HG03457 (cell line): ENCODE measurements around the gene RRP36.

ENCODE experiments used
- ATAC-seq: cut with Tn5 transposase; IDR thresholded peaks from one replicate; pipeline ENCODE4 v1.9.1; 2021; ENCODE audit warnings: moderate number of reproducible peaks; ENCODE audit not compliant: unreplicated experiment

The RRP36 gene

DNA sequence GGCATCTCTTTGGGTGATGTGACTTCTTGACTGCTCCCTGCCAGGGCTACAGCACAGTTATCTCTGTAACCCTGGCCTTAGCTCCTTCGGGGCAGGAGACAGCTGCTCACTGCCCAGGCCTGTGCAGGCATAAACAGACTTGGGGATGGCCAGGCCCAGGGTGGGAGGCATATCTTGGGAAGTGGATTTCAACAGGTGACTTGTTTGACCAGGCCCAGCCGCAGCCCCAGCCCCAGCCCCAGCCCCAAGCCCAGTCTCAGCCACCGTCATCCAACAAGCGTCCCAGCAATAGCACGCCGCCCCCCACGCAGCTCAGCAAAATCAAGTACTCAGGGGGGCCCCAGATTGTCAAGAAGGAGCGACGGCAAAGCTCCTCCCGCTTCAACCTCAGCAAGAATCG, 15.2 kb upstream of the RRP36 start:
- no peak for ATAC-seq

DNA sequence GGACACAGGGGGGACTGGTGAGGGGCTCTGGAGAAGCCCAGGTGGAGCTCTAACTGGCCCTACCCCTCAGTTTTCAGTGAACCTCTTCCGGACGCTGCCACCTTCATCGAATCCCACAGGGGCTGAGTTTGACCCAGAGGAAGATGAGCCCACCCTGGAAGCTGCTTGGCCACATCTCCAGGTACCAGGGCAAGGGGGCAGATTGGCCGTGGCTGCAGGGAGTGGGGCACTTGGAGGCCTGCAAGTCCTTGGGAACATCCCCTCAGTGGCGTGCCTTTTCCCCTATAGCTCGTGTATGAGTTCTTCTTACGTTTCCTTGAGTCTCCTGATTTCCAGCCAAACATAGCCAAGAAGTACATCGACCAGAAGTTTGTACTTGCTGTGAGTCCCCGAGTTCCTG, 14.3 kb upstream of the RRP36 start:
- no peak for ATAC-seq

DNA sequence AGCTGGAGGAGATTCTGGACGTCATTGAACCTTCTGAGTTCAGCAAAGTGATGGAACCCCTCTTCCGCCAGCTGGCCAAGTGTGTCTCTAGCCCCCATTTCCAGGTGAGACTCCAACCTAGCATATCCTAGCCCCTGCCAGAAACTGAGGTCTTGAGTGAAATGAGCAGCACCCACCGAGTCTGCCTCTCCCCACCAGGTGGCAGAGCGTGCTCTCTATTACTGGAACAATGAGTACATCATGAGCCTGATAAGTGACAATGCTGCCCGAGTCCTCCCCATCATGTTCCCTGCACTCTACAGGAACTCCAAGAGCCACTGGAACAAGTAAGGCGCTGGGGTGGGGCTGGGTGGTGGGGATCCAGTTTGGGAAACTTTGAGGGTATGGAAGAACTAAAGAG, 12.3 kb upstream of the RRP36 start:
- ATAC-seq = no peak

DNA sequence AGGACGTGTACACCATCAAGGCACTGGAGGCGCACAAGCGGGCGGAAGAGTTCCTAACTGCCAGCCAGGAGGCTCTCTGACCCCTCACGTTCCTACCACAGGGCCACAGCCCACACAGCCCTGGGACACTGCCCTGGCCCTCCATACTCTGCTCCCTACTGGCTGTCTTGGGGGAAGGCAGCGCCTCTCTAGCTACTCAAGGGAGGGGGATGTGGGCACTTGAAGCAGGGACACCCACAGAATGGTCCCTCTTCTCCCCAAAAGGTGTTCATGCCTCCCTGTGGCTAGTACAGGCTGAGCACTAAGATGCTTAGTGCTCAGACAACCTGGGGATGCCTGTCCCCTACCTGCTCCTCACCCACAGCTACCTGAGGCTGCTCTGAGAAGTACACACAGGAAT, 10.2 kb upstream of the RRP36 start:
- no peak for ATAC-seq

DNA sequence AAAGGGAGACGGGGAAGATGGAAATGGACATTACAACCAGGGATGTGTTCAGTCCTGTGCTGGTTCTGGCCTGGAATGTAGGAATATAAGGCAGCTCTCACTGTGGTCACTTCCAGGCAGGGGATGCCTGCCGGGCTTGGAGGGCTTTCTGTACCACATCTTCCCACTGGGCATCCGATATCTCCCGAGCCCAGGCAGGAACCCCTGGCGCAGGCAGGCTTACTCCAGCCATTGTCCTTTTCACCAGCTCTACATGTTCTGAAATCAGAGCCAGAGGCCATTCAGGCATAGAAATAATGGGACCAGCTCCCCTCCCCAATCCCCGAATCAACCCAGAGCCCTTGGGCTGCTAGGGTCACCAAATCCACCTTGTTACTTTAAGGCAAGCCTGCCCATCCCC, 9.1 kb upstream of the RRP36 start:
- no peak for ATAC-seq

DNA sequence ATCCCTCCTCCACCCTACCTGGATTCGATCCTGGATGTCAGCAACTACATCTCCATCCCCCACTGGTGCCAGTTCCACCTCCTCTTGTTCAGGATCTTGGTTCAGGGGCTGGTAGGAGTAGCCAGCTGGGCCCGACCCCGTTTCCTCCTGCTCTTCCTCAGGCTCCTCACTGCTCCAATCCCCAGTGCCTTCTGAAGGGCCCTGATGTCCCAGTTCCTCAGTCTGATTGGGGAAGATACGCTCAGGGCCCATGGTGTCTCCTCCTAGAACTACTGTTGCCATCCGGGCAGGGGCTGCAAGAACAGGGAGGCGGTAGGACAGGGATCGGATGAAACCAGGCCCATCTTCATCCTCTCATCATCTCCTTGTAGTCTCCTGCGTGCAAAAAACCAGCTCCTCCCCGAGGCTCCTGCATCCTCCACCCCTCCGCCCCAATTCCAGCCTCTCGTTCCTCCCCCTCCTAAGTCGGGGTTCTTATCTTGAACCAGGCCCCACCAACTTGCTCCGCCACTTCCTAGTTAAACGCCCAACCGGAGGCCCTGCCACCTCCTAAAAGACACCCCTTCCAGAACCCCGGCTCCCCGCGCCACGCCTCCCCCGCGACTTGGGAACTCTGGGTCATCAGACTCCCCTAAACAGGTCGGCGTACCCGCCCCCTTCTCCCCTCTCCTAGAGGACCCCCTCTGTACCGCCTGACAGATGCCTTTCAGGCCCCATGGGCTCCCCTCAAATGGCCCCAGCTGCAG, 8.2 kb upstream of the RRP36 start:
- no peak for ATAC-seq

DNA sequence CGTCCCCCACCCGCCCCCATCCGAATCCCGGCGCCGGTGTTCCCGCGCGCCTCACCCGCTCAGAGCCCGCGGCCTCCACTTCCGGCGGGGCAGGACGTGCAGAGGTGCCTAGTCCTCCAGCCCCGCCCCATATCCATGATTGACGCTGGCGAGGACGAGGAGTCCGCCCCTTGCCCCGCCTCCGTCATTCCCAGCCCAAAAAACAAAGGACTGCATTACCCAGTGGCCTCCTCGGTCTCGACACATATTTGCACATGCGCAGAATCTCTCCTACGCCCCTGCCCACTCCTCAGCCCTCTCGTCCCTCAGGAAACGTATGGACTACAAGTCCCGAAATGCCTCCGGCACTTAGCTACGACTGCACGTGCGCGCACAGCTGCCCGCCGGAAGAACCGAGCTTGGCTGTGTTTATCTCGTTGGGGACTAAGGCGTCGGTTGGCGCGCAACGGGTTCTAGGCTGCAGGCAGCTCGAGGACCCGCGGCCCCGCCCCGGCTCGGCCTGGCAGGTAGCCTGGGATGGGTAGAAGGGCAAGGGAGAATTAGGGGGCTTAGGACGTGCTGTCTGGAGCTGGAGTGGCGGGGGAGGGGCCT, 7.5 kb upstream of the RRP36 start, which contains the start of the genes KLHDC3 and MEA1:
Gene KLHDC3, plus strand, starts transcription at position 407 of the 591 bp plus-strand sequence. CDS start 2,944 bp downstream, outside the sequence.
Gene MEA1, minus strand, starts transcription at position 104 of the 591 bp plus-strand sequence. CDS start 133 bp downstream, outside the sequence.
- ATAC-seq = peak; percentile 87

DNA sequence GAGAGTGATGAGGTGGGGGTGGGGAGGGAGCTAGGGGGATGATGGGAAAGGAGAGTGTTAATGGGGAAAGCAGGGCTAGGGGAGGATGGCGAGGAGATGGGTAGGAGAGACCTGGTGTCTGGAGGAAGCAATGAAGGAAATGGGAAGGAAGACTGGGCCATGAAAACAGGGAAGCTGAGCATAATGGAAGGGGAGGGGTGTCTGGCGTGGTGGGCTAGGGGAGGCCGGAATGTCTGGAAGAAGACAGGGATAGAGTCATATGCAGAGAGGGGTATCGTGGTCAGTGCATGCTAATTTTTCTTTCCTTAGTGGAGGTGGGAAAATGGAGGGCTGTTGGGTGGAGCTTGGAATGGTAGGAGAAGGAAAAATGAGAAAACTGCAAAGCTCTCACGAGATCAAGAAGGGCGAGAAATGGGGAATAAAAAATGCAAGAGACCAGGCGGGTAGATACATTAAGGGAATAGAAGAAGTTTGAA, 7.0 kb upstream of the RRP36 start:
- no peak for ATAC-seq

DNA sequence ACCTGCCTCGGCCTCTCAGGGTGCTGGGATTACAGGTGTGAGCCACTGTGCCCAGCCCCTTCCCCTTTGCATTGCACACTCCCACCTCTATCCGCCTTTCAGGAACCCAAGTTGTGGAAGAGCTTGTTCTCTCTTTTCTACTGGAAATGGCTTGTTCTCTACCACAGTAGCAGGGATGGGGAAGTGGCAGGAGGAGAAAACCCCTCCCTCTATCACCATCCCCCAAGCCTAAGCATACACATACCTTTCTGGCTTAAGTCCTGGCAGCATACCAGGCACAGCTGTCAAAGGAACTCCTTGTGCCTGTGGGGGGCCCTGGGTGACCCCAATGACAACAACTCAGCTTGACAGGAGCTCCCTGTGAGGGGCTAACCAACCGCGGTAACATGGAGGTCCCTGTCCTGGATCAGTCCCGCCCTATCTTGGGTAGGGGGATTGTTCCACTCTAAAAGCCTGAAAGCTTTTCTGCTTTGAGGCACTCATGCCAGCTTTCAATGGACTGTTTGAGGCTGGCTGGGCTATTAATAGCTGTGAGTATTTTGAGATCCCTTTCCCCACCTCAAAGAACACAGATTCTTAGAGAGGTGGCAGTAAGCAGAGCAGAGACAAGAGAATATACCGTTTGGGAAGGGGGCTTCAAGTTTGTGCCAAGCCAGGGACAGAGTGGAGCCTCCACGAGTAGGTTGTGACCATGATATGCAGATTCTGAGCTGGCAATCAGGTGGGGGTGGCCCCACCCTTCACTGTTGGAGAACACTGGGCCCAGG, 5.1 kb upstream of the RRP36 start:
- no peak for ATAC-seq

DNA sequence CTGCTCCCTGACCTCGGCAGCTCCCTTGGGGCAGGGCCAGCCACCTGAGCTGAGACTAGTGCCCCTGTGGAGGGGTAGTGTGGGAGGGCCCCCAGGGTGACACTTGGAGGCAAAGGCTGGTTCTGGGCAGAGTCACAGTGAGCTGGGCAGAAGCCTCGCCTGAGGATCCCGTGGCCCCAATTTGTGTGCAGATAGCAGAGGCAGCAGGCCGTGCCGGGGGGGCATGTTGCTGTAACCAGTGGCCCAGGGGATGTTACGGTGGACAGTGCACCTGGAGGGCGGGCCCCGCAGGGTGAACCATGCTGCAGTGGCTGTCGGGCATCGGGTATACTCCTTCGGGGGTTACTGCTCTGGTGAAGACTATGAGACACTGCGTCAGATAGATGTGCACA, 4.5 kb upstream of the RRP36 start:
- ATAC-seq = no peak

DNA sequence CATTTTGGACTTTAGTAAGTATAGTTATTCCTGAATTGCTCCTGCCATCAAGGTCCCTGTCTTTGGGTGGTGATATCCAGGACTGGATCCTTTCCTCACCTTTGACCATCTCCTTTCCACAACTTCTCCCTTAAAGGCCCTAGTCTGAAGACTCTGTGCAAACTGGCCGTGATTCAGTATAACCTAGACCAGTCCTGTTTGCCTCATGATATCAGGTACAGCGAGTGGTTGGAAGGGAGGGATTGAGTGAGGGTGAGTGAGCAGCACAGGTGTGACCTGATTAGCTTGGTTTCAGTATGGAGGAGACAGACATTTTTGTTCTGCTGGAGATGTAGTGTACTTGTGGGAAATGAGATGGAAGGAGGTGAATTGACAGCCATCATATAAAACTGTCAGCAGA, 2.3 kb upstream of the RRP36 start:
- ATAC-seq = no peak

DNA sequence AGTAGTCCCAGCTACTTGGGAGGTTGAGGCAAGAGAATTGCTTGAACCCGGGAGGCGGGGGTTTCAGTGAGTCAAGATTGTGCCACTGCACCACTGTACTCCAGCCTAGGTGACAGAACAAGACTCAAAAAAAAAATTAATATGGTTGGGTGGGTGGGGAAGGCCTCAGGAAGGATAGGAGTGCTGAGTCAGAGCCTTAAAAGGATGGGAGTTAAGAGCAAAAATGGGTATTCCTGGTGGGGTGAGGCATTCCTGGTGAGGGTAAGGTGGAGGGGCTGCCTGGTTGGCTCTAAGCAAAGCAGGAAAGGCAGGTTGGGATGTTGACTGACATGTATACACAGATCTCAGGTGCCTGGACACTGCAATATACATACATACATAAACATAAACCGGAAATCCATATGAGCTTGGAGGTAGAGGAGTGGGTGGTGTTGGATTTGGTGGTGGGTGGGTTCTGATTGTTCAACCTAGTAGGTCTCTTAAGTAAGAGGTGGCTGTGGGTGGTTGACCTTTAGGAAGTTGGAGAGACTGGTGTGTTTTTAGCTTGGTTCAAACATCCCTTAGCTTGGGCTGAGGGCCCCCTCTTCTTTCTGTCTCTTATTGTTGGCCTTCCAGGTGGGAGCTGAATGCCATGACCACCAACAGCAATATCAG, 1.2 kb upstream of the RRP36 start:
- ATAC-seq = no peak

DNA sequence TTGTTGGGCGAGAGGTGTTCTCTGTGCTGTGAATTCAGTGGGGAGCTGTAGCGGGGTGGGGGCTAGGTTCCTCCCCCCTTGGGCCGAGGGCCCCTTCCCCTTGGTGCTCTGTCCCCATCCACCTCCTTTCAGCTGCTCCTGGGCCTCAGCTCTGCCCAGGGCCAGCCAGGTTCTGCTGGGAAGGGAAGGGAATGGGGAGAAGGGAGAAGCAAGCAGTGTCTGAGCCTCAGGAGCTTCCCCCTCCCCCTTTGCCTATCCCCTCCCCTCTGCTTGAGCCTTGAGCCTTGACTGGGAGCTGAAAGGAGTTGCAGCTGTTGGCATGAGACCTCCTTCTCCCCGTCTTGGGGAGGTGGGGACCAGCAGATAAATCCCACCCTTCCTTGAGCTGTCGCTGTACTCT, 576 bp upstream of the RRP36 start:
- no peak for ATAC-seq

DNA sequence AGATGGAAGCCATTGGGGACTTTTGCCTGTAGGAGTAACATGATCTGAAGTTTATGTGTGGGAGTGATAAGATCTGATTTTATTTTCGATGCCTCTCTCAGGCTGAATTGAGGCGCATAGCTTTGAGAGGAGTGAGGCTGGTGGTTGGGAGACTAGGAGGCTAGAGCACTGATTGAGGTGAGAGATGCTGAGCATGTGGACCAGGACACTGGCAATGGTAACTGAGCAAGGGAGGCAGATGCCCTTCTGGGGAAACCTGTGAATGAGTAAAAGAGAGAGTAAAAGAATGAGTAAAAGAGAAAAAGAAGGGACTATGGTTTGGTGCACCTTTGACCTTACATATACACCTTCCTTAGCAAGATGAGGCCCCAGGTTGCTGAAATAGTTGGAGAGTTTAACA, 3.0 kb downstream of the RRP36 start:
- no peak for ATAC-seq

DNA sequence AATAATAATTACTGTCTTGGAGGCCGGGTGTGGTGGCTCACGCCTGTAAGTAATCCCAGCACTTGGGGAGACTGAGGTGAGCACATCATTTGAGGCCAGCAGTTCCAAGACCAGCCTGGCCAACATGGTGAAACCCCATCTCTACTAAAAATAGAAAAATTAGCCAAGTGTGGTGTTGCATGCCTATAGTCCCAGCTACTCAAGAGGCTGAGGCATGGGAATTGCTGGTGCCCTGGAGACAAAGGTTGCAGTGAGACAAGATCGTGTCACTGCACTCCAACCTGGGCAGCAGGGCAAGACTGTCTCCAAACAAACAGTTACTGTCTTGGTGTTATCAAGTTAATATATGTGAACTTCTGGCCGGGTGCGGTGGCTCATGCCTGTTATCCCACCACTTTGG, 4.9 kb downstream of the RRP36 start:
- ATAC-seq = no peak

DNA sequence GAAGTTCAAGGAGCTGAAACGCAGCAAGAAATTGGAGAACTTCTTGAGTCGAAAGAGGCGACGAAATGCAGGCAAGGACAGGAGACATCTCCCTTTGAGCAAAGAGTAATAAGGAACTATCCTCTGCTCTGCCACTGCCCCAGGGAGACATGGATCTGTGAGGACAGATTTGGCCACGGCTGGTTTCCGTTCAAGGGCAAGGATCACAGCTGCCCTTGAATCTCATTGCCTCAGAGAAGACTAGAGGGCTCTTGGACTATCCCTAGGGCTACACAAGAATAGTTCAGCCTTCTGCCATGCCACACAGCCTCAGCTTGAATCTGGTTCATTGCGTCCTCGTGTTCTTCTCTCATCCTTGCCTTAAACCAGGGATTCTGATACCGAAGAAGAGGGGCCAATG, 7.7 kb downstream of the RRP36 start:
- ATAC-seq = no peak

DNA sequence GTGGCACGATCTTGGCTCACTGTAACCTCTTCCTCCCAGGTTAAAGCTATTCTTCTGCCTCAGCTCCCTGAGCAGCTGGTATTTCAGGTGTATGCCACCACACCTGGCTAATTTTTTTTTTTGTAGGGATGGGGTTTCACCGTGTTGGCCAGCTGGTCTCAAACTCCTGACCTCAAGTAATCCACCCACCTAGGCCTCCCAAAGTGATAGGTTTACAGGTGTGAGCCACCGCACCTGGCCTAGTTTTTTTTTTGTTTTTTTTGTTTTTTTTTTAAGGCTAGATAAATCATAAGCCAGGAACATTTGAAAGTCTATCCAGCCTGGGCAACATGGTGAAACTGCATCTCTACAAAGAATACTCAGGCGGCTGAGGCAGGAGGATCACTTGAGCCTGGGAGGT, 10.9 kb downstream of the RRP36 start:
- ATAC-seq = no peak

DNA sequence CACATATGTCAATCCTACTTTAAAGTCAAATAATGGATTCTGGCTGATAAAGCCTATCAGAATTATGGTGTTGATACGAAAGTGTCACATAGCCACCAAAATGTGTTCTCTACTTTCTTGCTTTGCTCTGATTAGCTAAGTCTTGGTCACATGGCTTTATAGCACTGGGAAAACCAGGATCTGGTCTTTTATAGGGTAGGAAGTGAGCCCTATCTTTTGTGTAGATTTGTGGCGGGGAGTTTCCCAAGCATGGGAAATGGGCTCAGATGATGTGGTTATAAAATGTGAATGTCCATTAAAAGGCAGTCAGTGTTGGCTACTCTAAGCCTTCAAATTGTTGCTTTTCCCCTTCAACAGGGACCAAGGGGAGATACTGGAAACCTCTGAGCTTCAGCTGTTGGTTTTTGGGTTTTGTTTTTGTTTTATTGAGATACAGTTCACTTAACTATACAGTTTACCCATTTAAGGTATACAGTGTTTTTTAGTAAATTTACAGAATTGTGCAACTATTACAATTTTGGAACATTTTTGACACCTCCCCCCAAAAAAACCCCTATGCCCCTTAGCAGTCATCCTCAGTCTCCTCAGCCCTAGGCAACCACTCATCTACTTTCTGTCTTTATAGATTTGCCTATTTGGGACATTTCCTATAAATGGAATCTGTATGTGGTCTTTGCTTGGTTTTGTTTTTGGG, 12.2 kb downstream of the RRP36 start:
- no peak for ATAC-seq

DNA sequence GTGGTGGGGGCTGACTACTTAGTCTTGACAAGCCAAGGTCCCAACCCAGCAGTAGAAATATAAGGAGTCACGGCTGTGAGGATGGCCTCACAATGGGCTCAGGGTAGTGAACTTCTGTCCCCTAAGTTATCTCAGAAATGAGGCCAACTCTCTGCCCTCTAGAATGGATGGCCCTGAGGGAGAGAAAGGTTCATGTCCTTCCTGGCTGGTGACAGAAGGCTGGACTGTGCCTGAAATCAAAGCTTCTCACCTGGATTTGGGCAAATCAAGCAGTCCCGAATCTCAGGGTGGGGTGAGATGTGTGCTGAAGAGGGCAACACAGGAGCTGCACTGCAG, 12.7 kb downstream of the RRP36 start:
- ATAC-seq = no peak

DNA sequence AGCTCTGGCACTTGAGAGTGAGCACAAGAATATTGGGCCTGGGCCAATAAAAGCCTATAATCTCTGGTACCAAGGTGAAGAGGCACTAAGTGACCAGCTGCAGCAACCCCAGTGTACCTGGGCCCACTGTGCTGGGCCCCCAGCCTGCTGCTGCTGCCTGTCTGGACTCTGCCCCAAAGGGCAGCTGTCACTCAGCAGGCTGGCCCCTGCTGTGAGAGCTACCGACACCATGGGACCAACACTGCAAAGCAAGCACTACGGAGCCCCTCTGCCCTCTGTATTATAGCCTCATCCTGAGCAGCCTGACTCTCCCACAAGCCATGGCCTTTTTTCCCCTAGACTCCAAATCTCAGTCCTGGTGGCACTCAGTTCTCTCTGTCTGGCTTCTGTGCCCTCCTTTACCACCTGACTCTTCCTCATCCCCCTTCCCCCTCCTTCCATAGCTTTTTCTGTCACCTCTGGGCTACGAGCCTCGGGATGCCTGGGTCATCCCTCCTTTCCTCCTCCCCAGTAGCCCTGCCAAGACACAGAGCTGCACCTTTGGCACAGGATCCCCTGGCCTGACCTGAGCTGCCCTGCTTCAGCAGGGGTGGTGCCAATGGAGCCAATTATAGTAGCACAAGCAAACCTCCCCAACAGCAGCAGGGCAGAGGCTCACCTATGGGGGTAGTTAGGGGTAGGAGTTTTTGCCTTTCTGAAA, 14.2 kb downstream of the RRP36 start:
- ATAC-seq = no peak
